IPS DF 4.7 (cell line): ENCODE results near the gene NELL1.
"Not testable (repeated sequence)": the region's sequence is repeated elsewhere in the genome, so short reads cannot be mapped to it uniquely, and the experiment has no call there.

Source experiments
- DNase-seq: peaks from one replicate; pipeline ENCODE4 v3.0.0-alpha.2; 2013; ENCODE audit warnings: low spot score; ENCODE audit errors: extremely low read depth

The NELL1 gene

DNA sequence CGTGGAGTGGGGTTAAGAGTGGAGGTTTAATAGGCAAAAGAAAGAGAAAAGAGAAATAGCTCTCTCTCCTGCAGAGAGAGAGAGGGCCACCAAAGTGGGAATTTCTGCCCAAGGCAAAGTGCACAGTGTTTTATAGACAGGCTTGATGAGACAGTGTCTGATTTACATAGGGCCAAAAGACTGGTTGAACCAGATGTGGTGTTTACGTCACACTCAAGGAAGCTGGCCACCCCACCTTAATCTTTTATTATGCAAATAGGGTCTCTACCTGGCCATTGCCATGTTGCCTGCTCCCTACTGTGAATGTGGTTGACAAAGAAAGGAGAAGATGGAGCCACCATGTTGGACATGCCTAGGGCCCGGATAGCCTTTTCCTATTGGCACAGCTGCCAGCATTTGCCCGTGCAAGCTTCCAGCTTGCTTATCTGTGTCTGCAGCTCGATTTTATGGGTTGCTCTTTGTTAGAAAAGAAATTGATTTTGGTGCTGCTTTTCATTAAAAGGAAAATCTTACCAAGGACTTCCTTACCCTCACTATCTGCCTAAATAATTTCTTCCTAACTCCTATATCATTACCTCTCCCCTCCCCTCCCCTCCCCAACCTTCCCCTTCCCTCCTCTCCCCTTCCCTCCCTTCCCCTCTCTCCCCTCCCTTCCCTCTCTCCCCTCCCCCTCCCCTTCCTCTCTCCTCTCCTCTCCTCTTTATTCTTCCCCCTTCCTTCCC, 436.0 kb downstream of the NELL1 start:
- peak; percentile 30 for DNase-seq

DNA sequence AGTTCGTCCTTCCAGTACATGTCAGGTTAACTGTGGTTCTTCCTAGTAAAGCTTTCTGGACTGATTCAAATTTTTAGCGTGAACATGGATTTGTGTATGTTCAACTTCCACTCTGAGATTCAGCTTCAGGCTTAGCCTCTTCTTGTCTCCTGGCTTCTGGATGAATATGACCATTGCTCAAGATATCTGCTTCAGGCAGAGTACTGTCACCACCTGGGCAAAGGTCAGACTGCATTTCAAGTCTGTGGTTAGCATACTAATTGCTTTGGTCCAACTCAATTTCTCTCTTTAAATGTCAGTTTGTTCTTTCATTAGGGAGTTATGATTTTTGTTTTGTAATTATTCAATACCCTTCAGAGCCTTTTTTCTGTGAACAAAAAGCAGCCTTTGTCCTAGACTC, 440.0 kb downstream of the NELL1 start:
- no peak for DNase-seq

DNA sequence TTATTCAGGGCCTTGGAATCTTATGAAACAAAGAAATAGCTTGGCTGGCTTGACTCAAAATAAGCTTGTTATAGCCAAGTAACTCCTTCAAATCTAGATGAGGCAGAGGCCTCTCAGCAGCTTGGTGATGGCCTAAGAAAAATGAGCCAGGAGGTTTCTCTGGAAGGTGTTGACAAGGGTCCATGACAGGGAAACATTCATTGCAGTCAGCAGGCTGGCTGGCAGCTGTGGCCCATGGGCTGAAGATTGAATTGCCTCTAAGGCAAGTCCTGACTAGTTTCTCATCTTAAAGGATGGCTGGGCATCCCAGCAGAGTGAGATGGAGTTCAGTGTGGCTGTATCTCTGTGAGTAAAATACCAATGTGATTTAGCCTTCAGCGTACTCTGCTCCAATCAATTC, 441.0 kb downstream of the NELL1 start:
- no peak for DNase-seq

DNA sequence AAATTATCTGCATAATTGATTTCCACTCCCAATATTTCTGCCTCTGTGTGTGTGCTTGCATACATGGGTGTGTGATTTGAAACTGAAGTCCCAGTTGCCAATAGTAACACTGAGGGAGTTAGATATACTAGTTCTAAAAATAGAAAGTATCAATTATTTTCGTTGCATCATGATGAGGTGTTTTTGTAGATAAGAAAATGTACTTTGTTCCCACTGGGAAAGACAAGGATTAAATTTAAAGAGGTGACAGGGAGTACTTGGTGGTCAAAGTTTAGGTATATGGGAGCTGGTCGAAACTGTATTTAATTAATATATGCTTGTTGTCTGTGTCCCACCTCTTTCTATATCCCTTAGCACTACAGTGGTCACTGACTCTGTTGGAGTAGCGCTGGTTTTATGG, 444.5 kb downstream of the NELL1 start:
- DNase-seq: no peak

DNA sequence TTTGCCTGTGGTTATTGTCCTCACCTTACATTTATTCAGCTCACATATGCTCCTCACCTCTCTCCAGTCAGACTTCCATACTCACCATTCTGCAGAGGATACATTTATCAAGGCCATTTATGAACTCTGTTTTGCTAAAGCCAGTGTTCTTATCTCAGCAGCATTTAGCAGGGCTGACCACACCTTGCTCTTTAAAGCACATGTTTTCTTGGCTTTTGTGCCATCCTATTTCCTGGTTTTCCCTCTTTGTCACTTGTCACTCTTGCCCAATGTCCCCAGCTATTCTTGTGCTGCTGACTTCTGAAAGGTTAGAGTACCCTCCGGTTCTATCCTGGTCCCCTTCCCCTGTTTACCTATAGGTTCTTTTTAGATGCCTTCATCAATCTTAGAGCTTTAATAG, 446.6 kb downstream of the NELL1 start:
- no peak for DNase-seq

DNA sequence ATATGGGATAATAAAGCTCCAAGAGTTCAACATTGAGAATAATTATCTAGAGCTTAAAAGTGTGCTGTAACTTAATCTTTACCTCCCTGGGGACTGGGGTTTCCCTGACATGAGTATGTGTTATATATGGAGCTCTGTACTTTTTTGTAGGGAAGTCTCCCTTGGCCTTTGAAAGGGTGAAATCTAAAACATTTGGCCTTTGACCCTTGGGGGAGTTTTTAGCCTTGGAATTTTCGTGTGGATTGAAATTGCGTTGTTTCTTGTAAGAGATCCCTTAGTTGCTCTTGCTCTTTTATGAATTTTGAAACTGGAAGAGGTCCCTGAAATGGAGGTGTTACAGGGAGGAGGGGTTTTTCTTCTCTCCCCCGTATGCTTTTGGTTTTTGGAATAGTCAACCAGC, 450.0 kb downstream of the NELL1 start:
- DNase-seq: no peak

DNA sequence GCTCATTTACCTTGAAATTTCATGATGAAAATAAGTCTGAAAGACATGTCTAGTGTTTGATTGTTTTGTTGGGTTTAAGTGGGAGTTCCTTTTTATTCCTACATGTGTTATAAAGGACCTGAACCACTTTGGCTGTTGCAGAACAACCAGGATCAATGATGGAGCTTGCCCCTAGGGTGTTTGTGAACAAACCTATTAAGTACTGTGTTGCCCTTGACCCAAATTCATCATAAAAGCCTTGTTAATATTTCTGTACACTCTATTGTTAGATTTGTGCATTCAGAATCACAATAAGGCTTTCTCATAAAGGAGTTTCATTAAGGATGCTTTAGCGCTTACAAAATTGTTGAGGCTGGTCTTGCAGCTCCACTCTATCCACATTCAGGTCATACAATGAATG, 452.6 kb downstream of the NELL1 start:
- DNase-seq: no peak

DNA sequence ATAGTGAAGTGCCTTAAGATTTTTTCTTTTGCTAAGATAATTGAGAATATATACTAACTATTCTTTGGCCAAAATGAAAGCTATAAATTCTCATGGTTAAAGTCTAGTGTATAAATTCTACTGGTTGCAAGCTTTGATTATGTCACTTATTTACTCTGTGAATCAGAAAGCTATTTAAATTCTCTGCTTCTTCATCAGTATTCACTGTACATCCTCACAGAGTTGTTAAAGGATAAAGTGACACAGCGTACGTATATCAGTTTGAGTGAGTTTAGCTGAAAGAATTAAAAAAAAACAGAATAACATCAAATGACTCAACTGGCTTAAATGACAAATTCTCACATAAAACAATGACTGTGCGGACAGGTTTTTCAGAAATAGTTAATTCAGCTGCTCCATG, 453.1 kb downstream of the NELL1 start:
- no peak for DNase-seq

DNA sequence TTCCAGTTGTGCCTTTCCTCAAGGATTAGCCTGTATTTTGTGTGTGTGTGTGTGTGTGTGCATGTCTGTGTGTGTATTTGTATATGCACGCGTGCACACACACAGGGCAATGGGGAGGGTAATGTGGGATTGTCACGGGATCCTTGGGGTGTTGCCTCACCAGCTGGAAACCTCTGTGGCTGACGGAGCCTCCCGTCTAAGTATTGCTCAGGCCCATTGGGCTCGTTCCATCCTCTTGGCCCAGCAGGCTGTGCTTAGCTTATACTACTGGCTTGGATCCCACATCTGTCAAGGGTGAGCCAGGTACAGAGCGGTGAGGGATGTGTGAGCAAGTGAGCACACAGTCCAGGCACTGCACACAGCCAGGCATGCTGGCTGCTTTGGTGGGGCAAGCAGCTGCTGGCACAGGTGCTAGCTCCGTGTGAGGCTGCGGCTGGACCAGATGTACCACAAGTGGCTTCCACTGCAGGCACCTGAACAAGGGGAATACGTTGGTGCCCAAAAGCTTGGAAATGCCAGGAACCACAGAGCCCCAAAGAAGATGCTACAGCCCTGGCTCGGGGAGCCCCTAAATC, 462.8 kb downstream of the NELL1 start:
- DNase-seq: no peak

DNA sequence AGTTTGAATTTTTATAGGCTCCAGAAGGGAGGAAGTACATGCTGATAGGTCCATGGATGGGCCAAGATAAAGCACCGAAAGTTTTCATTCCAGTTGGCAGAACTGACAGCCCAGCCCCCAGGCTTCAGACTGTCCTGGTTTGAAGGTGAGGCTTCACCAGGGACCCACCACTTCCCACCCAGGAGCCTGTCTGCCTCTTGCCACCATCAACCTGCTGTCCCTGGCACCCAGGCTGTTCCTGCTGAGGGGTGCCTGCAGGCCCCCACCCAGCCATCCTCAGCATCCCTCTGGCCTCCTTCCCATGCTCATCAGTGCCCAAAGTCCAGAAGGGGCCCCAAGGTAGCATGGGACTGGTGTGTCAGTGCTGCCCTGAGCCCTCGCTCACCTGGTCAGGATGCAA, 463.9 kb downstream of the NELL1 start:
- DNase-seq: no peak

DNA sequence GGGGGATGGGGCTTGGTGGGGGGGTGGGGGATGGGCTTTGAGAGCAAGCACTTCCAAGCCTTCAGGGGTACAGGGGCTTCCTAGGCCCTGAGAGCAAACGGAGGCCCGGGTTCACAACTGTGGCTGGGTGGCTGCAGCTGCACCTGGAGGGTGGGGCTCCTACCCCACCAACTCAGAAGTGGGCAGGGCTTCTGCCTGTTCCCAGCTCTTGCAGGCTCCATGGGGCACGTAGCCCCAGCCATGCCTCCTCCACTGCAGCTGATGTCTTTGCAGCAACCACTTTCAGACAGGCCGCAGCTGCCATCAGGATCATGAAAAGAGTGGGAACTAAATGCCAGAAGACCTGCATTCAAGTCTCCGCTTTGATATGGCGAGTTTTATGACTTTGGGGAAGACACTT, 464.3 kb downstream of the NELL1 start:
- DNase-seq: no peak

DNA sequence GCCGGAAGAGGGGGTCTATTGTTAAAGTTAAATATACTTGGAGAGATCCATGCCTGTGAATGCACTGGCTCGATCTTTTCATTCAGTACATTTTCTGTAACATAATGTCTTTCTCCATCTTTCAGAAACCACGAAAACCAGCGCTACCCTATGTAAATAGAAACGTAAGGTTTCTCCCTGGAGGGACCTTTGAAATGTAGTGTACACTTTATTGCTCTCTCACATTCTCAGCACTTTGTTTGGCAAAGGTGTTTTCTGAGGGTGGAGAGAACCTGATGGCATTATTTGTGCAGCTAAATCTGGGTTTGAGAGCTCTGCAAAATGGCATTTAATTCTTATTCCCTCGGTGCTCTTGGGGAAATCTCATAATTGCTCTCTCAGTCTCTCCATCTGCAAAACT, 468.4 kb downstream of the NELL1 start:
- no peak for DNase-seq

DNA sequence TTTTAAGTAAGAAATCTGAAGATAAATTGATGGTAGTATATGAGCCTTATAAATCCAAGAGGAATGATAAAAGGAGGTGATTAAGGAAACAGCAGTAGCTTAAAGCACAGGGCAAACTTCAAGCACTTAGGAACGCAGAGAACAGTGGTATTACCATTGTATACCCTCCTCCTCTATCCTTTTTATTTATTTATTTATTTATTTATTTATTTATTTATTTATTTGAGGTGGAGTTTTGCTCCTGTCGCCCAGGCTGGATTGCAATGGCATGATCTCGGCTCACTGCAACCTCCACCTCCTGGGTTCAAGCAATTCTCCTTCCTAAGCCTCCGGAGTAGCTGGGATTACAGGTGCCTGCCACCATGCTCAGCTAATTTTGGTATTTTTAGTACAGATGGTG, 472.2 kb downstream of the NELL1 start:
- DNase-seq: not testable (repeated sequence)

DNA sequence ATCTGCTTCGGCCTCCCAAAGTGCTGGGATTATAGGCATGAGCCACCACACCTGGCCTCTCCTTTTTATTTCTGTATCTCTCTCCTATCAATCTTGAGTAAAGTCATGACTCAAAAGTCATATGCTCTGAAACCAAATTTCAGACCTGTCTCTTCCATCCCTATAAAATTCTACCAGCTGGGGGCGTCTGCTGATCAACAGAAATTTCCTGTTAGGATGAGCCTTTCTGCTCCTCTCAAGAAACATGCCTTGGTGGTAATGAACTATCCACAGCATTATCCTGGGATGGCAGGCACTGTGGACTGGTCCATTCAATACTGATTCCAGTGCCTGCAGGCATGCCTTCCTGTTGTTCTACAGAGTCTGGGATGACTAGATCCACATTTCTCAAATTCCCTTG, 472.6 kb downstream of the NELL1 start:
- no peak for DNase-seq

DNA sequence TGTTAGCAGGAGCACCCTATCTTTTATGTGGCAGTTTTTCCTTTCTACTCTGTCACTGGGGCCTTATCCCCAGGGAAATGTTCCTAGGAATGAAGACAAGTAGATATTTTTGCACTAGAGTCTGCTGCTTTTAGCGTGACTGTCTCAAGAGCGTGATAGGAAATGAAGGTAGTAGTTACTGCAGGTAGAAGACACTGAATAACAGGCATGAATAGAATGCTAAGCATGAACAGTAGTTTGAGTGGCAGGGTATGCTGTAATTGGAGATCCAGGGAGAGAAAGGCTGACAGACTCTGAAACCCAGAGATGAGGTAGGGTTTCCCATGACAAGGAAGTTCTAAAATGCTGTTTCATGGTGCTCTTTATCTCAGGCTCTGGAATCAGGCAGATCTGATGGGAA, 475.1 kb downstream of the NELL1 start:
- no peak for DNase-seq

DNA sequence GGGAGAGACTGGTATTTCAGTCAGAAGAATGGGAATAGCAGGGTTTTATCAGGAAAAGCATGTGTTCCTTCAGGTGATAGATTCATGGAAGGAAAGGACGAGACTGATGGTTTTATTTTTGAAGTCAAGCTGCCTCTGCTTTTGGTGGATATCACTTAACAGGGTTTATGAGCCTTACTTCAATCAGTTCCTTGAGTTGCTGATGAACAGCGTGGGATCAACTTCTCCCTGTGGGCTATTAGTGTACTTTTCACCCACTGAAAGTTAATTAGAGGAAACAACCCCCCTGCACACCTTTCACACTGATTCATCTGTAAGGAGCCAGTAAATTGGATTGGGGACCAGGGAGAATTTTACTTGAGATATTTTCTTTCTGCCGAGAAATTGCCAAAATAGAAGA, 479.0 kb downstream of the NELL1 start:
- DNase-seq: no peak

DNA sequence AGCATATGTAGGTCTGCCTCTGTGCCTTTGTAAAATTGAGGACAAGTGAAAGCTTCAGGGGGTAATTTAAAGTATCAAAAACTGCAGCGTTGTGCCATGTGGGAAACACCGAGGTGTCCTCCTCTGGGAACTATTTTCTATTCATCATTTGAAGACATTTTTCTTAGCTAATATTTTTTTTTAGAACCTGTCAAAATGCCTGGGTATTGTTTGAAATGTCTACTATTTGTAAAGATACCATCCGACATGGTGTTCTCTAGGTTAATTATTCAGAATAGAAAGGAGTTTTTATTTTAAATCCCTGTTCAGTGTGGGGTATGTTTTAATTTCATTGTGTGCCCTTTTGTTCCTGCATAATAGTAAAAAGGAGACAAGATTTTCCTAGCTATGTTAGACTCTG, 490.8 kb downstream of the NELL1 start:
- no peak for DNase-seq

DNA sequence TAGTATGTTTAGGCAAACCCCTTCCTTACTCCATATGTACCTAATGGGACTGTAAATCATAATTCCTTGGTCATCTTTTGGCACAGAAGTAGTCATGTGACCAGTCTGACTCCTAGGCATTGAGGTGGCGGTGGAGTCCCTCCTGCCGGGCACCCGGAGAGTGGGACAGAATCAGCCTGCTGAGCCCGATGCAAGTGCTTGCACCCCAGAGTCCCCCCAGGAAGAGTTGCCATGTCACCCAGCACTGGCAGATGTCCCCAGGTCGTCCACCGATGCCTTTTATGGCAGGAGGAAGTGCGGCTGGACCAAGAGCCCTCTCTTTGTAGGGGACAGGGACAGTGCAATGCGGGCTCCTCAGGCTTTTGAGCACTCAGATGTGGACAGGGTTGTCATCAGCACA, 500.3 kb downstream of the NELL1 start:
- no peak for DNase-seq

DNA sequence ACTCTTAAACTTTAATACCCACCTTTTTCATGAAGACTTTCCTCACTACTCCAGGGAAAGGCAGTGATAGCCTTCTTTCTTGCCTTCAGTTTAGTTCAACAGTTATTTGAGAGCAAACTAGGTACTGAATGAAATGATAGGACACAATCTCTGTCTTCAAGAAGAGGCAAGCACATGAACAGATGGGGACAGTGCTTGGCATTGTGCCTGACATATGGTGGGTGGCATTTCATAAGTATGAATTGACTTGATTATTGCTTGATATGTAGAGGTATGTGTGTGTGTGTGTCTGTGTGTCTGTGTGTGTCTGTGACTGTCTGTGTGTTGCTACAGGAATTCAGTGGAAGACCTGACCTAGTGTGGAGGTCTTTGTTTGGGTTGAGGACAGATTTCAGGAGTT, 504.1 kb downstream of the NELL1 start:
- no peak for DNase-seq

DNA sequence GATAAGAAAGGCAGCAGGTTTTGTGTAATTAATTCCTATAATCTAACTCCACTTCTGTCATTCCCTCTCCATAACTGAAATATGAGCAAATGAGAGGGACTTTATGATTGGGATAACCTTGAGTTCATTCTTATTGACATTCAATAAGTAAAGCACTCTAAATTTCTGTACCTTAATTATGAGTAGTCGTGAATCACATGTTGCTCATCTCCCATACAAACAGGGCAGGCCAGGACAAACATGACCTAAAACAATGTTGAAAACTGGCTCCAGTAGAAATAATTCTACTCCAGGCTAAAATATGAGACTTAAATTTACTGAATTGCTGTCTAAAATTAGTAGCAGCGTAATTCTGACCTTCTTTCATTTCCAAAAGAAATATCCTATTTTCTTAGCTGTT, 505.4 kb downstream of the NELL1 start:
- DNase-seq: no peak

DNA sequence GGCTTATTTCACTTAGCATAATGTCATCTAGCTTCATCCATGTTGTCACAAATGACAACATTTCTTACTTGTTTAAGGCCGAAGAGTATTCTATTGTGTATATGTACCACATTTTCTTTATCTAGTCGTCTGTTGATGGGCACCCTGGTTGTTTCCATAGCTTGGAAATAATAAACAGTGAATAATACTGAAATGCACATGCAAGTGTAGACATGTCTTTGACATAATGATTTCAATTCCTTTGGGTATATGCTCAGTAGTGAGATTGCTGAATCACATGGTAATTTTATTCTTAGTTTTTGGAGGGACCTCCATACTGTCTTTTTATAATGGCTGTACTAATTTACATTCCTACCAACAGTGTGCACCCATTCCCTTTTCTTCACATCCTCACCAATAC, 508.0 kb downstream of the NELL1 start:
- DNase-seq: no peak

DNA sequence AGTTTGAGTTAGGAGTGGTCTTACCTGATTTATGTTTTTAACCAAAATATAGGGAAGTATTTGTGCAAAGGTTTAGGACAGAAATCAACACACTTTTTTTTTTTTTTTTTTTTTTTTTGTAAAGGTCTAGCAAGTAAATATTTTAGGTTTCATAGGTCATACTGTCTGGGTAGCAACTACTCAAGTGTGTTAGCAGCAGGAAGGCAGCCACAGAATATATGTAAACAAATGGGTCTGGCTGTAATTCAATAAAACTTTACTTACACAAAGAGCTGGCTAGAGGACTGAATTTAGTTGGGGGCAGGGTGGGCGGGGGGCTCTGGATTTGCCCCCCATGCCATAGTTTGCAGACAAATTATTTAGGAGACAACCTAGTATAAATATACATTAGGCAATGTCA, 510.4 kb downstream of the NELL1 start:
- DNase-seq: no peak

DNA sequence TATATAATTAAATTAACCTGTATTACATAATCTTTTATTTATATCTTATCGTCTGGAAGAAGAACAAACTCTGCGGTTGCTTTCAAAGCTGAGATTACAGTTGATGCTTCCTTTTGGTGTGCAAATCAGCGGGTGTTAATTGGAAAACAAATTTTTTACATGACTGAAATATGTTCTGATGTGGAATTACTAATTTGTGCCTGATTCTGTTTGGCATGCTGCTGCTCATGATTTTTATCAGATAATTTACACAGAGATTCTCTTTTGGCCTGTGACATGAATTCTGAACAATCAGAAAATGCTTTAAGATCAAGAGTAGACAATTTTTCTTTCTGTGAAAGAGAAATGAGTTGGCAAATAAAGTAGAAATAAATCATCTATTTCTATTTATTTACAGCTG, 510.8 kb downstream of the NELL1 start:
- no peak for DNase-seq

DNA sequence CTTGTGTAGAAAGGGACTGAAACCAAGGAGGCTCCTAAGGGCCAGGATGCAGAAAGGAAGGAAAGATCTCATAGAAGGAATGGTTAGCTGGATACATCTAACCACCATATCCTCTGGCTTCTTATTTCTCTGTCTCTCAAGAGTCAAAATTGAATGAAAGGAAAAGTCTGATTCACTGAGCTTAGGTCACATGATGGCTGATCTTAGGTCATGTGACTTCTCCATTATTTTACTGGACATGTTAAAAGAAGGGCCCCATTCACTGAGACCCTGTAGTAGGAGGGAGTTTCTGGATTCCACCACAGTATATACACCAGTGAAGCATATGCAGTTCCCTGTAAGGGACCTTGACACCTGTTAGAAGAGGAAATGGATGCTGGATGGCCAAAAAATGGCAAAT, 516.6 kb downstream of the NELL1 start:
- DNase-seq: no peak
